Measurements from ENCODE around the gene ZCCHC14.

DNA sequence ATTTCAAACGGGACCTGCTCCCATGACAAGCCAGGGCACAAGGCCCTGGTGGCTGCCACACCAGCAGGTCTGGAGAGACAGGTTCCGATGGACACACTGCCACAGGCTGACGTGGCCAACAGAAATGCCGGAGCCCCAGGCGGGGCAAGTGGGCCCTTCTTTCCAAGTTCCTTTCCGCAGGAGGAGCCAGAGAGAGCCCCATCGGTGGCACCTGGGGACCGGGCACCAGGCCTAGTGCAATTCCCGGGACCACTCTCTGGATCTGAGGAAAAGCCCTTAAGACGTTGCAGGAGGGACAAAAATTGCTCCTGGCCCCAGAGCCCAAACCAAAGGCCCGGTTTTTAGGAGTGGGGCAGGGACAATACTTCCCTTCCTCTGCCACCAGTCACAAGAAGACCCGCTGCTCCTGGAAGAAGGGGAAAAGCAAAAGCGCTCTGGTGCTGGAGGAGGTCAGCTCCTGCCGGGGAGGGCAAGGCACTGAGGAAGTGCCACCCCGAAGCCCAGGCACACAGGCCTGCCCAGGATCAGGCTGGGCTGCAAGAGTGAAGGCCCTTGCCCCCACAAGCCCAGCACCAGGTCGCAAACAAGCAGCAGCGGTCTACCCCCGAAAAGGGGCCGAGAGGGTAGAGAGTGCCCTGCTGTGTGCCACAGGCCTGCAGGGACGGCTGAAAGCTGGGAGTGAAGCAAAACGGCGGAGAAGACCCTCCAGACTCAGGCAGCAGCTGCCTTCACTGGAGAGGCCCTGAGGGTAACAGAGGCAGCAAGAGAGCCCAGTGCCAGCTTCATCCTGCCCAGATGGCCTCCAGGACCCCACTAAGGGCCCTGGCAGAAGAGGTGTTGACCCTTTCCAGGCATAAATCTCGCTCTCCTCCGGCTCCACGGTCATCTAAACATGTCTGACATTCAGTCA lies 71.6 kb downstream of the ZCCHC14 start:
- TF ChIP-seq, protein P1, sequence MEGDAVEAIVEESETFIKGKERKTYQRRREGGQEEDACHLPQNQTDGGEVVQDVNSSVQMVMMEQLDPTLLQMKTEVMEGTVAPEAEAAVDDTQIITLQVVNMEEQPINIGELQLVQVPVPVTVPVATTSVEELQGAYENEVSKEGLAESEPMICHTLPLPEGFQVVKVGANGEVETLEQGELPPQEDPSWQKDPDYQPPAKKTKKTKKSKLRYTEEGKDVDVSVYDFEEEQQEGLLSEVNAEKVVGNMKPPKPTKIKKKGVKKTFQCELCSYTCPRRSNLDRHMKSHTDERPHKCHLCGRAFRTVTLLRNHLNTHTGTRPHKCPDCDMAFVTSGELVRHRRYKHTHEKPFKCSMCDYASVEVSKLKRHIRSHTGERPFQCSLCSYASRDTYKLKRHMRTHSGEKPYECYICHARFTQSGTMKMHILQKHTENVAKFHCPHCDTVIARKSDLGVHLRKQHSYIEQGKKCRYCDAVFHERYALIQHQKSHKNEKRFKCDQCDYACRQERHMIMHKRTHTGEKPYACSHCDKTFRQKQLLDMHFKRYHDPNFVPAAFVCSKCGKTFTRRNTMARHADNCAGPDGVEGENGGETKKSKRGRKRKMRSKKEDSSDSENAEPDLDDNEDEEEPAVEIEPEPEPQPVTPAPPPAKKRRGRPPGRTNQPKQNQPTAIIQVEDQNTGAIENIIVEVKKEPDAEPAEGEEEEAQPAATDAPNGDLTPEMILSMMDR (IDR thresholded peaks at IDR 0.05) = no peak
- no peak for TF ChIP-seq POLR2A (IDR thresholded peaks at IDR 0.05)
- no peak for TF ChIP-seq EP300 (IDR thresholded peaks at IDR 0.05)

Measured in upper lobe of left lung (tissue), 4 donors.